Fibroblast of skin of left biceps (primary cell): ENCODE data around the gene PC.

Experiments used
- DNase-seq, 2 experiments: peaks; one replicate each; pipeline ENCODE4 v3.0.0-alpha.2; 2013; ENCODE audit warnings: low read depth in 2 of 2

The PC gene

GRCh38 chr11:66910669-66911068 lies 47.5 kb downstream of the PC start:
- DNase-seq, result no peak

- DNase-seq, result no peak
These were observed 48.2 kb downstream of the PC start for GRCh38 chr11:66910016-66910415.

GRCh38 chr11:66909181-66909580 lies 49.0 kb downstream of the PC start:
- DNase-seq, result no peak

GRCh38 chr11:66907751-66908630 lies 50.2 kb downstream of the PC start:
- DNase-seq, result no peak

- DNase-seq, result no peak
These were observed 52.0 kb downstream of the PC start for GRCh38 chr11:66906061-66906733.

- no peak for DNase-seq
These were observed 52.6 kb downstream of the PC start for GRCh38 chr11:66905631-66906030.

- DNase-seq, result no peak
These were observed 53.1 kb downstream of the PC start for GRCh38 chr11:66904981-66905521.

- DNase-seq, result no peak
These were observed 53.6 kb downstream of the PC start for GRCh38 chr11:66904561-66904960.

GRCh38 chr11:66904055-66904454 lies 54.1 kb downstream of the PC start:
- DNase-seq, result no peak

GRCh38 chr11:66902486-66903177 lies 55.6 kb downstream of the PC start:
- no peak for DNase-seq

GRCh38 chr11:66901964-66902390 lies 56.2 kb downstream of the PC start:
- no peak for DNase-seq

GRCh38 chr11:66894141-66894540 lies 64.0 kb downstream of the PC start:
- DNase-seq, result no peak

GRCh38 chr11:66892911-66893310 lies 65.3 kb downstream of the PC start:
- no peak for DNase-seq

GRCh38 chr11:66891851-66892660 lies 66.1 kb downstream of the PC start:
- peak; percentile 40 to 45 for DNase-seq

GRCh38 chr11:66889960-66890359 lies 68.2 kb downstream of the PC start:
- DNase-seq, result no peak

- DNase-seq, result no peak
These were observed 69.9 kb downstream of the PC start for GRCh38 chr11:66888282-66888681.

- DNase-seq, result no peak
These were observed 70.7 kb downstream of the PC start for GRCh38 chr11:66887526-66887925.

GRCh38 chr11:66886671-66887221 lies 71.4 kb downstream of the PC start:
- DNase-seq, result no peak

- DNase-seq, result no peak
These were observed 72.2 kb downstream of the PC start for GRCh38 chr11:66885950-66886440.

GRCh38 chr11:66885469-66885868 lies 72.7 kb downstream of the PC start:
- DNase-seq, result no peak

GRCh38 chr11:66884443-66884842 lies 73.7 kb downstream of the PC start:
- DNase-seq, result no peak
